Measurements from ENCODE around the gene EYA2. TPM values are rescaled to one million over a fixed set of nuclear protein-coding genes. Genes with fewer than 3 reads are reported as not detected.
"Not testable (repeated sequence)": the region's sequence is repeated elsewhere in the genome, so short reads cannot be mapped to it uniquely, and the experiment has no call there.

The EYA2 gene
- total RNA-seq, 1 donor: 1.6 TPM

DNA sequence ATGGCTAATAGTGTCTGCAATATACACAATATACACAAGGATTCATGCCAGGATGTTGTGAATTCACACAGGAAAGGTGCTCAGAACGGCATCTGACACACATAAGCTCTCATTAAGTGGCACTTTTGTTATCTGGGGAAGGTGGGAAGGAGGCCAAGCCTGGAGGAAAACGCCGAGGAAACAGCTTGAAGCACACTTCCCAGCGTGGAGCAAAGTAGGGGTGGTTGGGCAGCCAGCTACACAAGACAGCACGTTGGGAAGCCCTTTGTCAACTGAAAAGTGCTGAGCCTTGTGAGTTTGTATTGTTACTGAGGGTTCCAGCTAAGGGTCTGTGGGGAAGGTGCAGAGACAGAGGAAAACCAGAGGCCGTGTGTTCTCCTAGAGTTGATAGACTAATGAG is 280.9 kb downstream of the EYA2 start:
- TF ChIP-seq, protein P1, sequence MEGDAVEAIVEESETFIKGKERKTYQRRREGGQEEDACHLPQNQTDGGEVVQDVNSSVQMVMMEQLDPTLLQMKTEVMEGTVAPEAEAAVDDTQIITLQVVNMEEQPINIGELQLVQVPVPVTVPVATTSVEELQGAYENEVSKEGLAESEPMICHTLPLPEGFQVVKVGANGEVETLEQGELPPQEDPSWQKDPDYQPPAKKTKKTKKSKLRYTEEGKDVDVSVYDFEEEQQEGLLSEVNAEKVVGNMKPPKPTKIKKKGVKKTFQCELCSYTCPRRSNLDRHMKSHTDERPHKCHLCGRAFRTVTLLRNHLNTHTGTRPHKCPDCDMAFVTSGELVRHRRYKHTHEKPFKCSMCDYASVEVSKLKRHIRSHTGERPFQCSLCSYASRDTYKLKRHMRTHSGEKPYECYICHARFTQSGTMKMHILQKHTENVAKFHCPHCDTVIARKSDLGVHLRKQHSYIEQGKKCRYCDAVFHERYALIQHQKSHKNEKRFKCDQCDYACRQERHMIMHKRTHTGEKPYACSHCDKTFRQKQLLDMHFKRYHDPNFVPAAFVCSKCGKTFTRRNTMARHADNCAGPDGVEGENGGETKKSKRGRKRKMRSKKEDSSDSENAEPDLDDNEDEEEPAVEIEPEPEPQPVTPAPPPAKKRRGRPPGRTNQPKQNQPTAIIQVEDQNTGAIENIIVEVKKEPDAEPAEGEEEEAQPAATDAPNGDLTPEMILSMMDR (IDR thresholded peaks at IDR 0.05; ENCODE audit: insufficient read depth, low read length): no peak
- H3K4me3 ChIP-seq (ENCODE audit: low read depth, low read length): no peak overlapping the region
- no peak for DNase-seq (ENCODE audit: low read depth)

DNA sequence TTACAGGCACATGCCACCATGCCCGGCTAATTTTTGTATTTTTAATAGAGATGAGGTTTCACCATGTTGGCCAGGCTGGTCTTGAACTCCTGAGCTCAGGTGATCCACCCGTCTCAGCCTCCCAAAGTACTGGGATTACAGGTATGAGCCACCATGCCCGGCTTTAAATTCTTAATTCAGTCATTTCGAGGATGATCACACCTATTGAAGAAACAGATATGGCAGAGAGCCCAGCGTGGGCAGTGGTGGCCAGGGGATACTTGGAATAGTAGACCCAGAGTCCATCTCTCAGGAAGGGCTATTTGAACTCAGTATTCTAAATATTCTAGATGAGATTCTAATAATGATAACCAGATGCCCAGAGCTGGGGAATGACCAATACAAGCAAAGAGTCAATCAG is 281.6 kb downstream of the EYA2 start:
- H3K4me3 ChIP-seq (ENCODE audit: low read depth, low read length); DNase-seq (ENCODE audit: low read depth): not testable (repeated sequence)

DNA sequence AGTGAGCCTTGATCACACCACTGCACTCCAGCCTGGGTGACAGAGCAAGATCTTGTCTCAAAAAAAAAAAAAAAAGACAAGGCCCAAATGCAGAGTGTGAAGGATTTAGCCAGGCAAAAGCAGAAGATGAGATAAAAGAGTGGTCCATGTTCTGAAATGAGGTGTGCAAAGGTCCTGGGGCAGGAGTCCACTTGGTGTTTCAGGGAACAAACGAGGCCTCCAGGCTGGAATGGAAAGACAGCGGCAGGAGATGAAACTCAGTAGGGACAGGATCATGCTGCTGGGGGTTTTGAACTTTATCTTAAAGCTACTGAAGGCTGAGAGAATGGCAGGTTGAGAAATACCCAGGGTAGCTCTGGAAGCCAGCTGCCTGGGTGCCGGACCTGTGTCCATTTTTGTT is 283.6 kb downstream of the EYA2 start:
- TF ChIP-seq, protein P1 (IDR thresholded peaks at IDR 0.05; ENCODE audit: insufficient read depth, low read length): no peak
- no peak overlapping the region for H3K4me3 ChIP-seq (ENCODE audit: low read depth, low read length)
- DNase-seq (ENCODE audit: low read depth): no peak

DNA sequence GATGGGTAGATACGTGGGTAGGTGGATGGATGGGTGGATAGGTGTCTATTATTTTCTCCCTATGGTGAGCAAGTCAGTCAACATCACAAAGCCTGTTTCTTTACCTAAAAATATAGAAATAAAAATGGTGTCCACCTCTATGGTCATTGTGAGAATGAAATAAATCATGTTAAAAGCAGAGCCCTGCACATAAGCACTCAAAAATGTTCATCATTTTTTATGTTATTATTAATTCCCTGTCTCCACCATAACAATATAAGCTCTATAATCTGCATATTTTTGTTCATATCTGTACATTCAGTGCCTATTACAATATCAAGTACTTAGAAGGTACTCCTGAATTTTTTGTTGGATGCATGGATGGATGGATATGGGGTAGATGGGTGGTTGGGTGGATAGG is 284.2 kb downstream of the EYA2 start:
- H3K4me3 ChIP-seq (ENCODE audit: low read depth, low read length): no peak overlapping the region
- DNase-seq (ENCODE audit: low read depth): no peak
- TF ChIP-seq, protein P1 (IDR thresholded peaks at IDR 0.05; ENCODE audit: insufficient read depth, low read length): no peak

DNA sequence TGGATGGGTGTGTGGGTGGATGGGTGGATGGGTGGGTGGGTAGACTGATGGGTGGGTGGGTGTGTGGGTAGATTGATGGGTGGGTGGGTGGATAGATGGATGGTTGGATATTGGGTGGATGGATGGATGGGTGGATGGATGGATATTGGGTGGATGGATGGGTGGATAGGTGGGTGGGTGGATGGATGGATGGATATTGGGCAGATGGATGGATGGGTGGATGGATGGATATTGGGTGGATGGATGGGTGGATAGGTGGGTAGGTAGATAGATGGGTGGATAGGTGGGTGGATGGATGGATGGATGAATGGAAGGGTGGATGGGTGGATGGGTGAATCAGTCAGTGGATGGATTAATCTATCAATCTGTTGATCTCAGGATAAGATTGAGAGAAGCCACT is 284.6 kb downstream of the EYA2 start:
- TF ChIP-seq, protein P1 (IDR thresholded peaks at IDR 0.05; ENCODE audit: insufficient read depth, low read length): no peak
- DNase-seq (ENCODE audit: low read depth): no peak
- no peak overlapping the region for H3K4me3 ChIP-seq (ENCODE audit: low read depth, low read length)

DNA sequence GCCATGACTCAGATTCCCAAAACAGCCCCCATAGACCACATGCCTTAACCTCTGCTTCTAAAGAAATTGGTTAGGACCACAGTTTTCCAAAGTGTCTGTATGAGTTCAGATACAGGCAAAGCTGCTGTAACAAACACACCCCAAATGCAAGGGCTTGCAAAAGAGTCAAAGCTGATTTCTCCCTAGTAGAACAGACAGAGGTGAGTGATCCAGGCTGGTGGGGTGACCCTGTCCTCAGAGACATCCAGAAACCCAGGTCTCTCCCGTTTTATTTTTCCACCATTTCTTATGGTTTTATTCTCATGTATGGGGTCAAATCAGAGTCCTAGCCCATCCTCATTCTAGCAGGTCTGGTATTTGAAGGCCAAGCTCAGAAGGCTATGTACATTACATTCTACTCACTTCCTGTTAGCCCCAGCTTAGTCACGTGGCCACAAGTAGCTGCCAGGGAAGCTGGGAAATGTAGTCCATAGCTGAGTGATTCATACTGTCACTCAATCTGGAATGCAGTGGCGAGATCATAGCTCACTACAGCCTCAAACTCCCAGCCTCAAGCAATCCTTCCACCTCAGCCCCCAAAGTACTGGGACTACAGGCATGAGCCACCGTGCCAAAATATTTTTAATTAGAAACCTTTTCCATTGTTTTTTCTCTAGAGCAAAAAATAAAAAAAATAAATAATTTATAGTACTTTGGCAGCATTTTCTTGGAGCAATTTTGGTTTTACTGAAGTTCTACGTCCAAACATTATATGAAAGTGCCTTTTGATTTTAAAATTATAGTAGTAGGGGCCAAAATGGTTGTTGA is 286.6 kb downstream of the EYA2 start:
- H3K4me3 ChIP-seq (ENCODE audit: low read depth, low read length): no peak overlapping the region
- TF ChIP-seq, protein P1 (IDR thresholded peaks at IDR 0.05; ENCODE audit: insufficient read depth, low read length): no peak
- DNase-seq (ENCODE audit: low read depth): peak; percentile 66

DNA sequence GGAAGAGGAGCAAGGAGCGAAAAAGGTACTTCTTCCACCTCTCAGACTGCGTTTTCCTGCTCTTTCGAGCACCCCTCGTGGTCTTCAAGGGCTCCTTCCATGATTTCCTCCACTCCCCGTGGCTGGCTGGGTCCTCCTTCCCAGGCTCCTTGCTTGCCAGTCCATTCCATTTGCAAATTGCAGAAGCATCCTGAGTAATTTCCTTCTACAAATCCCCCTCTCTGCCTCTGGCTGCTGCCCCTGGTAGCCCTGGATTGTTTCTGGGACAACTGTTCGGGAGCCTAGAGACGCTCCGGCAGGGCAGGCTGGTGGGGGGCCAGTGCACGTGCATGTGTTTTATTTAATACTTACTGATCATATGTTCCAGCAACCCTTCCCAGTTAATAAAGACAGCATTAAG is 288.7 kb downstream of the EYA2 start:
- no peak for DNase-seq (ENCODE audit: low read depth)
- no peak overlapping the region for H3K4me3 ChIP-seq (ENCODE audit: low read depth, low read length)
- TF ChIP-seq, protein P1 (IDR thresholded peaks at IDR 0.05; ENCODE audit: insufficient read depth, low read length): no peak

Data from fibroblast of the aortic adventitia (primary cell).